DOHH2 (cell line): Measurements from ENCODE around the gene INPP4B.

Experiments
- EZH2phosphoT487 ChIP-seq: fragments of 200-600 bp; sonication (generic); IDR thresholded peaks from 2 replicates; pipeline ENCODE4 v1.6.1; 2017; ENCODE audit warnings: borderline replicate concordance, mild to moderate bottlenecking, antibody characterized with exemption, low read length, moderate library complexity, mixed read lengths
- TF ChIP-seq, protein P1 (sequence below): fragments of 200-600 bp; sonication (generic); IDR thresholded peaks from one replicate; pipeline ENCODE4 v1.5.1; 2014; ENCODE audit warnings: antibody characterized with exemption, mild to moderate bottlenecking, low read depth, low read length; ENCODE audit not compliant: poor library complexity, severe bottlenecking

DNA sequence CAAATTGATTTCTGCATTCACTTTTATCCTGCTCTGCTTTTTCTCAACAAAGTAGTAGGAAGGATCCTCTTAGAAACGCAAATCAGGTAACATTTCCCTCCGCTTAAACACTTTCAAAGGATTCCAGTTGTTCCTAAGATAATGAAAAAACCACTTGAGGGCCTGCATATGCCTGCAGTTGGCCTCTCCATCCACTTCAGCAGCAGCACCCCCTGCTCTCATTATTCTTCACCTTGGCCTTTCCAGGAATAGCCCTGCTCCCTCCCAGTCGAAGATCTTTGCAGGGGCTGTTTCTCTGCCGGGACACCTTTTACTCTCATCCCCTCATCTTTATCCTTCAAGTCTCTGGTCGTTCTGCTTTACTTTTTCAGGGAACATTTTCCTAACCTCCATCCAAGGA is 314.0 kb downstream of the INPP4B start:
- no peak for TF ChIP-seq EZH2phosphoT487
- TF ChIP-seq, protein P1, sequence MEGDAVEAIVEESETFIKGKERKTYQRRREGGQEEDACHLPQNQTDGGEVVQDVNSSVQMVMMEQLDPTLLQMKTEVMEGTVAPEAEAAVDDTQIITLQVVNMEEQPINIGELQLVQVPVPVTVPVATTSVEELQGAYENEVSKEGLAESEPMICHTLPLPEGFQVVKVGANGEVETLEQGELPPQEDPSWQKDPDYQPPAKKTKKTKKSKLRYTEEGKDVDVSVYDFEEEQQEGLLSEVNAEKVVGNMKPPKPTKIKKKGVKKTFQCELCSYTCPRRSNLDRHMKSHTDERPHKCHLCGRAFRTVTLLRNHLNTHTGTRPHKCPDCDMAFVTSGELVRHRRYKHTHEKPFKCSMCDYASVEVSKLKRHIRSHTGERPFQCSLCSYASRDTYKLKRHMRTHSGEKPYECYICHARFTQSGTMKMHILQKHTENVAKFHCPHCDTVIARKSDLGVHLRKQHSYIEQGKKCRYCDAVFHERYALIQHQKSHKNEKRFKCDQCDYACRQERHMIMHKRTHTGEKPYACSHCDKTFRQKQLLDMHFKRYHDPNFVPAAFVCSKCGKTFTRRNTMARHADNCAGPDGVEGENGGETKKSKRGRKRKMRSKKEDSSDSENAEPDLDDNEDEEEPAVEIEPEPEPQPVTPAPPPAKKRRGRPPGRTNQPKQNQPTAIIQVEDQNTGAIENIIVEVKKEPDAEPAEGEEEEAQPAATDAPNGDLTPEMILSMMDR, result no peak
